ENCODE measurements around the gene FGGY. TPM values are rescaled to one million over a fixed set of nuclear protein-coding genes. Genes with fewer than 3 reads are reported as not detected.

FGGY gene
- total RNA-seq, 1 experiment from 2014 or later: 14.6 TPM

DNA sequence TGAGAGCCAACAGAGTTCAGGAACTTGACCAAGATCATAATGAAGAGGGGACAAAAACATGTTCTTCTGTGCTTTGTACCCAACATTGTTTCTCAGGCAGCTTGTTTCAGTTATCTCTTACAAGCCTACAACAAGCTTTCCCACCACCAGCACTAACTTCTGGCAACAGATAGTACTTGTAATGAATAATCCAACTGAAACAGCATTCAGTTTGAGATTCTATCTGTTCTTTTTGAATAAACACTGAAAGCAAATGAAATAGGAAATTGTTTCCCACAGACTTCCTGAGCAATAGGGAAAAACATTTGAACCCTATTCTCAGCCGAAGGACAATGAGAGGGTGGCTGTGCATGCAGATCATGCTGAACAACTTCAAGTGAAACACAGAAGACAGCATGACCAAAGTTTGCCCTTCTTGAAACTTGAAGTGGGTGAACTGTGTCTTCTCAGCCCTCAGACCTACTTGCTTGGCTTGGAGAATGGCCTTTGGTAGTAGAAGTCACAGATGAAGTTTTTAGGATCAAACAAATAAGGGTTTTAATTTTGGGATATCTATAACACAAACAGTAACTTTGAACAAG is 506.7 kb downstream of the FGGY start:
- Mint-ChIP-seq H3K36me3 (ENCODE audit: insufficient read depth in 1 of 3, low read depth in 3 of 3) (no peaks in the 10 kb centered on the region), H3K27me3 (ENCODE audit: low read depth) (peaks cover 1% of the 10 kb centered on the region; the same call in 1 of the 2 replicates), H3K9me3 (no peaks in the 10 kb centered on the region), H3K27ac (no peak overlapping the region), H3K4me3 (no peak overlapping the region), H3K4me1 (no peaks in the 10 kb centered on the region)
- Histone ChIP-seq H3K4me1 (ENCODE audit: insufficient read depth, low read length) (no peaks in the 10 kb centered on the region), H3K14ac (ENCODE audit: insufficient read depth, low read length) (no peak overlapping the region), H3K23ac (ENCODE audit: insufficient read length, low read depth, low read length) (no peak overlapping the region), H3K27me3 (ENCODE audit: insufficient read depth, low read length) (no peaks in the 10 kb centered on the region), H2BK120ac (ENCODE audit: low read depth, low read length, poor library complexity, severe bottlenecking) (no peak overlapping the region), H3K56ac (ENCODE audit: insufficient read length, low read depth, low read length) (no peak overlapping the region), H3K23me2 (ENCODE audit: insufficient read length, low read depth, low read length, poor library complexity, severe bottlenecking) (no peaks in the 10 kb centered on the region), H3K9ac (ENCODE audit: extremely low read depth, insufficient read length, low read length) (no peak overlapping the region), H3K79me1 (ENCODE audit: insufficient read depth, low read depth, low read length, poor library complexity, severe bottlenecking) (no peaks in the 10 kb centered on the region), H4K5ac (ENCODE audit: insufficient read length, low read depth, low read length) (no peak overlapping the region), H2BK20ac (ENCODE audit: low read depth, low read length, poor library complexity, severe bottlenecking) (no peak overlapping the region), H4K8ac (replicated peaks; ENCODE audit: insufficient read length, low read depth, low read length) (no peak overlapping the region), H3K79me2 (ENCODE audit: insufficient read depth, low read length) (no peaks in the 10 kb centered on the region), H3K18ac (ENCODE audit: insufficient read length, low read depth, low read length) (no peak overlapping the region), H3K4me2 (ENCODE audit: insufficient read depth, insufficient read length, low read length) (no peak overlapping the region), H2BK5ac (ENCODE audit: insufficient read length, low read length) (no peak overlapping the region), H4K91ac (ENCODE audit: insufficient read length, low read depth, low read length) (no peak overlapping the region), H2AFZ (ENCODE audit: low read length) (no peak overlapping the region), H3K27ac (ENCODE audit: insufficient read length, low read depth, low read length) (no peak overlapping the region), H4K20me1 (ENCODE audit: control insufficient read depth, insufficient read depth, insufficient read length) (no peaks in the 10 kb centered on the region), H2BK15ac (ENCODE audit: low read depth, low read length) (no peak overlapping the region), H3K4ac (ENCODE audit: low read depth, low read length) (no peak overlapping the region), H2BK12ac (ENCODE audit: insufficient read length, low read depth, low read length) (no peak overlapping the region), H2AK5ac (ENCODE audit: insufficient read length, low read length) (no peak overlapping the region), H3T11ph (ENCODE audit: low read length) (no peak overlapping the region), H3K9me3 (ENCODE audit: control insufficient read depth, low read depth, low read length) (no peaks in the 10 kb centered on the region)
- TF ChIP-seq, protein P1, sequence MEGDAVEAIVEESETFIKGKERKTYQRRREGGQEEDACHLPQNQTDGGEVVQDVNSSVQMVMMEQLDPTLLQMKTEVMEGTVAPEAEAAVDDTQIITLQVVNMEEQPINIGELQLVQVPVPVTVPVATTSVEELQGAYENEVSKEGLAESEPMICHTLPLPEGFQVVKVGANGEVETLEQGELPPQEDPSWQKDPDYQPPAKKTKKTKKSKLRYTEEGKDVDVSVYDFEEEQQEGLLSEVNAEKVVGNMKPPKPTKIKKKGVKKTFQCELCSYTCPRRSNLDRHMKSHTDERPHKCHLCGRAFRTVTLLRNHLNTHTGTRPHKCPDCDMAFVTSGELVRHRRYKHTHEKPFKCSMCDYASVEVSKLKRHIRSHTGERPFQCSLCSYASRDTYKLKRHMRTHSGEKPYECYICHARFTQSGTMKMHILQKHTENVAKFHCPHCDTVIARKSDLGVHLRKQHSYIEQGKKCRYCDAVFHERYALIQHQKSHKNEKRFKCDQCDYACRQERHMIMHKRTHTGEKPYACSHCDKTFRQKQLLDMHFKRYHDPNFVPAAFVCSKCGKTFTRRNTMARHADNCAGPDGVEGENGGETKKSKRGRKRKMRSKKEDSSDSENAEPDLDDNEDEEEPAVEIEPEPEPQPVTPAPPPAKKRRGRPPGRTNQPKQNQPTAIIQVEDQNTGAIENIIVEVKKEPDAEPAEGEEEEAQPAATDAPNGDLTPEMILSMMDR (conservative IDR thresholded peaks at IDR 0.05): no peak
- WGBS (ENCODE audit: extremely low coverage, insufficient read length, low lambda C conversion rate): no CpG with 5 or more reads among the region's 1 CpG
- DNase-seq: no peak
